K562 (cell line): Measurements from ENCODE around the gene PUM1. TPM values are rescaled to one million over a fixed set of nuclear protein-coding genes. Genes with fewer than 3 reads are reported as not detected.

ENCODE experiments used
- ARID1B ChIP-seq: fragments of 450-650 bp; IDR thresholded peaks from 2 replicates; pipeline ENCODE4 v1.6.1; 2016; ENCODE audit warnings: antibody characterized with exemption, mild to moderate bottlenecking, inconsistent platforms
- DIDO1 ChIP-seq: fragments of 450-650 bp; IDR thresholded peaks from 2 replicates; pipeline ENCODE4 v1.6.1; 2016; ENCODE audit warnings: low read depth, missing biosample characterization, missing genetic modification characterization
- IFI16 ChIP-seq: fragments of 250-450 bp; sonication (Bioruptor Pico); IDR thresholded peaks from 2 replicates; pipeline ENCODE4 v2.1.2; 2022; ENCODE audit warnings: mild to moderate bottlenecking, inconsistent platforms
- KHSRP ChIP-seq: fragments of 450-650 bp; IDR thresholded peaks from 2 replicates; pipeline ENCODE4 v1.6.1; 2017
- MTF1 ChIP-seq: fragments of 250-450 bp; sonication (Bioruptor Pico); IDR thresholded peaks from 2 replicates; pipeline ENCODE4 v1.9.0; 2021; ENCODE audit warnings: moderate library complexity, mild to moderate bottlenecking, inconsistent platforms, borderline replicate concordance
- NCOA1 ChIP-seq: fragments of 450-650 bp; IDR thresholded peaks from 2 replicates; pipeline ENCODE4 v1.6.1; 2016; ENCODE audit warnings: low read depth
- PRMT5 ChIP-seq: sonication (generic); formaldehyde crosslinking; IDR thresholded peaks from 2 replicates; pipeline ENCODE4 v1.5.0; 2020; ENCODE audit warnings: missing genetic modification reagents
- SMARCA5 ChIP-seq: fragments of 450-650 bp; IDR thresholded peaks from 2 replicates; pipeline ENCODE4 v1.6.1; 2016
- ZFPM2 ChIP-seq: fragments of 250-450 bp; sonication (Bioruptor Pico); IDR thresholded peaks from 2 replicates; pipeline ENCODE4 v1.5.1; 2022; ENCODE audit warnings: mild to moderate bottlenecking
- polyA plus RNA-seq, 8 experiments: library from polyadenylated mRNA; depleted of rRNA in 4 of 8; stranded (reverse) in 5 of 8; unstranded in 3 of 8; fragments of >200 nt; fragmentation: Nextera tagmentation in 2 of 8; fragmentation: Illumina TruSeq in 1 of 8; extraction: Ambion mirVana in 2 of 8; extraction: Trizol in 1 of 8; gene quantifications; 2 replicates each; pipeline versions ENCODE4 v1.2.1 to v1.2.3, GENCODE V29; 2011 to 2014; ENCODE audit warnings: inconsistent platforms in 1 of 8, missing spikeins in 1 of 8
- total RNA-seq, 7 experiments: library from RNA; depleted of rRNA in 6 of 7; stranded (reverse); fragments of >200 nt in 6 of 7; fragmentation: Illumina TruSeq in 2 of 7; extraction: Trizol in 2 of 7; gene quantifications; 2 replicates each; pipeline versions ENCODE4 v1.2.1 to v1.2.3, GENCODE V29; 2011 to 2021; ENCODE audit warnings: low replicate concordance in 1 of 7
- TF ChIP-seq, protein P1 (sequence below): fragments of 200-800 bp; sonication (Bioruptor generic); IDR thresholded peaks from 2 replicates; pipeline ENCODE4 v1.6.1; 2017; ENCODE audit warnings: missing genetic modification characterization, missing compliant biosample characterization
- TF ChIP-seq, protein P2 (sequence below): fragments of 450-650 bp; IDR thresholded peaks from 2 replicates; pipeline ENCODE4 v1.6.1; 2016; ENCODE audit warnings: low read depth
- TF ChIP-seq, protein P3 (sequence below): fragments of 250-450 bp; sonication (Bioruptor Pico); IDR thresholded peaks from 2 replicates; pipeline ENCODE4 v1.4.0; 2020
- TF ChIP-seq, protein P4 (sequence below): fragments of 450-650 bp; IDR thresholded peaks from 2 replicates; pipeline ENCODE4 v1.6.1; 2014; ENCODE audit warnings: low read depth, mild to moderate bottlenecking, moderate library complexity, borderline replicate concordance
- TF ChIP-seq, protein P5 (sequence below), 2 experiments: fragments of 450-650 bp; IDR thresholded peaks; 2 replicates each; pipeline ENCODE4 v1.6.1; 2016

The PUM1 gene
- total and polyA plus RNA-seq, 9 of the 15 experiments (the other 6 are each of a cell fraction or from before 2014, with no cell fraction given) = 37.7 to 104 (median 55.7) TPM

DNA sequence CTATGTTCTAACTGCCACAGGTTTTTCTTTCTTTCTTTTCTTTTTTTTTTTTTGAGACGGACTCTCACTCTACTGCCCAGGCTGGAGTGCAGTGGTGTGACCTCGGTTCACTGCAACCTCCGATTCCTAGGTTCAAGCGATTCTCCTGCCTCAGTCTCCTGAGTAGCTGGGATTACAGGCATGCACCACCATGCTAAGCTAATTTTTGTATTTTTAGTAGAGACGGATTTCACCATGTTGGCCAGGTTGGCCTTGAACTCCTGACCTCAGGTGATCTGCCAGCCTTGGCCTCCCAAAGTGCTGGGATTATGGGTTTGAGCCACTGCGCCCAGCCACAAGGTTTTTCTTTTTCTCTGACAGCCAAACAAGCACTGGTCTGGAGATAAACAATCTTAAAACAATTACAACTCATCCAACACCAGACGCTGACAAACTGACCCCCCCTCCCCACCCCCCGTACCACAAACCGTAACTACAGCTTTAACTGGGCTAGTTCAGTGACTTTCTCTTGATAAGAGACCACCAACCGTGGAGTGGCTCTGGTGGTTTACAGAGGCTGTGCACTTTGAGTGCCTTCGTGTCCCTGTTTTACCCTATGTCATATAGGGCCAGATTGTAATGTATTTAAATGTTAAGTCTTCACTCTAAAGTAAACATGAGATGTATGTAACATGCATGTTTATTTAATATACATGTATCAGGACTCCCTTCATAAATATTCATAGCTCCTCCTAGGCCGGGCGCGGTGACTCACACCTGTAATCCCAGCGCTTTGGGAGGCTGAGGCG lies 19.5 kb upstream of the PUM1 start (continued):
- TF ChIP-seq, protein P1, sequence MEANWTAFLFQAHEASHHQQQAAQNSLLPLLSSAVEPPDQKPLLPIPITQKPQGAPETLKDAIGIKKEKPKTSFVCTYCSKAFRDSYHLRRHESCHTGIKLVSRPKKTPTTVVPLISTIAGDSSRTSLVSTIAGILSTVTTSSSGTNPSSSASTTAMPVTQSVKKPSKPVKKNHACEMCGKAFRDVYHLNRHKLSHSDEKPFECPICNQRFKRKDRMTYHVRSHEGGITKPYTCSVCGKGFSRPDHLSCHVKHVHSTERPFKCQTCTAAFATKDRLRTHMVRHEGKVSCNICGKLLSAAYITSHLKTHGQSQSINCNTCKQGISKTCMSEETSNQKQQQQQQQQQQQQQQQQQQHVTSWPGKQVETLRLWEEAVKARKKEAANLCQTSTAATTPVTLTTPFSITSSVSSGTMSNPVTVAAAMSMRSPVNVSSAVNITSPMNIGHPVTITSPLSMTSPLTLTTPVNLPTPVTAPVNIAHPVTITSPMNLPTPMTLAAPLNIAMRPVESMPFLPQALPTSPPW (CRISPR knock-in tag) = peak; percentile 100
- TF ChIP-seq ARID1B (peak; percentile 66), ZFPM2 (no peak), PRMT5 (CRISPR knock-in tag) (no peak), MTF1 (CRISPR knock-in tag) (no peak), SMARCA5 (peak; percentile 49; the same call in 1 of the 2 replicates), NCOA1 (peak; percentile 12; the same call in 1 of the 2 replicates), KHSRP (no peak), IFI16 (CRISPR knock-in tag) (no peak), DIDO1 (tag) (no peak)
- TF ChIP-seq, protein P2, sequence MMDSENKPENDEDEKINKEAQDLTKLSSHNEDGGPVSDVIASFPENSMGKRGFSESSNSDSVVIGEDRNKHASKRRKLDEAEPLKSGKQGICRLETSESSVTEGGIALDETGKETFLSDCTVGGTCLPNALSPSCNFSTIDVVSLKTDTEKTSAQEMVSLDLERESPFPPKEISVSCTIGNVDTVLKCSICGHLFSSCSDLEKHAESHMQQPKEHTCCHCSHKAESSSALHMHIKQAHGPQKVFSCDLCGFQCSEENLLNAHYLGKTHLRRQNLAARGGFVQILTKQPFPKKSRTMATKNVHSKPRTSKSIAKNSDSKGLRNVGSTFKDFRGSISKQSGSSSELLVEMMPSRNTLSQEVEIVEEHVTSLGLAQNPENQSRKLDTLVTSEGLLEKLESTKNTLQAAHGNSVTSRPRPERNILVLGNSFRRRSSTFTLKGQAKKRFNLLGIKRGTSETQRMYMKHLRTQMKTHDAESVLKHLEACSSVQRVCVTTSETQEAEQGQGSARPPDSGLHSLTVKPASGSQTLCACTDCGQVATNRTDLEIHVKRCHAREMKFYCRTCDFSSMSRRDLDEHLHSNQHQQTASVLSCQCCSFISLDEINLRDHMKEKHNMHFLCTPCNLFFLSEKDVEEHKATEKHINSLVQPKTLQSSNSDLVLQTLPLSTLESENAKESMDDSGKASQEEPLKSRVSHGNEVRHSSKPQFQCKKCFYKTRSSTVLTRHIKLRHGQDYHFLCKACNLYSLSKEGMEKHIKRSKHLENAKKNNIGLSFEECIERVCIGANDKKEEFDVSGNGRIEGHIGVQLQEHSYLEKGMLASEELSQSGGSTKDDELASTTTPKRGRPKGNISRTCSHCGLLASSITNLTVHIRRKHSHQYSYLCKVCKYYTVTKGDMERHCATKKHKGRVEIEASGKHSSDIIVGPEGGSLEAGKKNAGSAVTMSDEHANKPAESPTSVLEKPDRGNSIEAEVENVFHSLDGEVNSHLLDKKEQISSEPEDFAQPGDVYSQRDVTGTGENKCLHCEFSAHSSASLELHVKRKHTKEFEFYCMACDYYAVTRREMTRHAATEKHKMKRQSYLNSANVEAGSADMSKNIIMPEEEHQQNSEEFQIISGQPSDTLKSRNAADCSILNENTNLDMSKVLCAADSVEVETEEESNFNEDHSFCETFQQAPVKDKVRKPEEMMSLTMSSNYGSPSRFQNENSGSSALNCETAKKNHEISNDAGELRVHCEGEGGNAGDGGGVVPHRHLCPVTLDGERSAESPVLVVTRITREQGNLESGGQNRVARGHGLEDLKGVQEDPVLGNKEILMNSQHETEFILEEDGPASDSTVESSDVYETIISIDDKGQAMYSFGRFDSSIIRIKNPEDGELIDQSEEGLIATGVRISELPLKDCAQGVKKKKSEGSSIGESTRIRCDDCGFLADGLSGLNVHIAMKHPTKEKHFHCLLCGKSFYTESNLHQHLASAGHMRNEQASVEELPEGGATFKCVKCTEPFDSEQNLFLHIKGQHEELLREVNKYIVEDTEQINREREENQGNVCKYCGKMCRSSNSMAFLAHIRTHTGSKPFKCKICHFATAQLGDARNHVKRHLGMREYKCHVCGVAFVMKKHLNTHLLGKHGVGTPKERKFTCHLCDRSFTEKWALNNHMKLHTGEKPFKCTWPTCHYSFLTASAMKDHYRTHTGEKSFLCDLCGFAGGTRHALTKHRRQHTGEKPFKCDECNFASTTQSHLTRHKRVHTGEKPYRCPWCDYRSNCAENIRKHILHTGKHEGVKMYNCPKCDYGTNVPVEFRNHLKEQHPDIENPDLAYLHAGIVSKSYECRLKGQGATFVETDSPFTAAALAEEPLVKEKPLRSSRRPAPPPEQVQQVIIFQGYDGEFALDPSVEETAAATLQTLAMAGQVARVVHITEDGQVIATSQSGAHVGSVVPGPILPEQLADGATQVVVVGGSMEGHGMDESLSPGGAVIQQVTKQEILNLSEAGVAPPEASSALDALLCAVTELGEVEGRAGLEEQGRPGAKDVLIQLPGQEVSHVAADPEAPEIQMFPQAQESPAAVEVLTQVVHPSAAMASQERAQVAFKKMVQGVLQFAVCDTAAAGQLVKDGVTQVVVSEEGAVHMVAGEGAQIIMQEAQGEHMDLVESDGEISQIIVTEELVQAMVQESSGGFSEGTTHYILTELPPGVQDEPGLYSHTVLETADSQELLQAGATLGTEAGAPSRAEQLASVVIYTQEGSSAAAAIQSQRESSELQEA = no peak
- TF ChIP-seq, protein P3, sequence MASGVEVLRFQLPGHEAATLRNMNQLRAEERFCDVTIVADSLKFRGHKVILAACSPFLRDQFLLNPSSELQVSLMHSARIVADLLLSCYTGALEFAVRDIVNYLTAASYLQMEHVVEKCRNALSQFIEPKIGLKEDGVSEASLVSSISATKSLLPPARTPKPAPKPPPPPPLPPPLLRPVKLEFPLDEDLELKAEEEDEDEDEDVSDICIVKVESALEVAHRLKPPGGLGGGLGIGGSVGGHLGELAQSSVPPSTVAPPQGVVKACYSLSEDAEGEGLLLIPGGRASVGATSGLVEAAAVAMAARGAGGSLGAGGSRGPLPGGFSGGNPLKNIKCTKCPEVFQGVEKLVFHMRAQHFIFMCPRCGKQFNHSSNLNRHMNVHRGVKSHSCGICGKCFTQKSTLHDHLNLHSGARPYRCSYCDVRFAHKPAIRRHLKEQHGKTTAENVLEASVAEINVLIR (CRISPR knock-in tag) = no peak
- TF ChIP-seq, protein P4, sequence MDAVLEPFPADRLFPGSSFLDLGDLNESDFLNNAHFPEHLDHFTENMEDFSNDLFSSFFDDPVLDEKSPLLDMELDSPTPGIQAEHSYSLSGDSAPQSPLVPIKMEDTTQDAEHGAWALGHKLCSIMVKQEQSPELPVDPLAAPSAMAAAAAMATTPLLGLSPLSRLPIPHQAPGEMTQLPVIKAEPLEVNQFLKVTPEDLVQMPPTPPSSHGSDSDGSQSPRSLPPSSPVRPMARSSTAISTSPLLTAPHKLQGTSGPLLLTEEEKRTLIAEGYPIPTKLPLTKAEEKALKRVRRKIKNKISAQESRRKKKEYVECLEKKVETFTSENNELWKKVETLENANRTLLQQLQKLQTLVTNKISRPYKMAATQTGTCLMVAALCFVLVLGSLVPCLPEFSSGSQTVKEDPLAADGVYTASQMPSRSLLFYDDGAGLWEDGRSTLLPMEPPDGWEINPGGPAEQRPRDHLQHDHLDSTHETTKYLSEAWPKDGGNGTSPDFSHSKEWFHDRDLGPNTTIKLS = no peak; the same call in 1 of the 2 replicates
- TF ChIP-seq, protein P5, sequence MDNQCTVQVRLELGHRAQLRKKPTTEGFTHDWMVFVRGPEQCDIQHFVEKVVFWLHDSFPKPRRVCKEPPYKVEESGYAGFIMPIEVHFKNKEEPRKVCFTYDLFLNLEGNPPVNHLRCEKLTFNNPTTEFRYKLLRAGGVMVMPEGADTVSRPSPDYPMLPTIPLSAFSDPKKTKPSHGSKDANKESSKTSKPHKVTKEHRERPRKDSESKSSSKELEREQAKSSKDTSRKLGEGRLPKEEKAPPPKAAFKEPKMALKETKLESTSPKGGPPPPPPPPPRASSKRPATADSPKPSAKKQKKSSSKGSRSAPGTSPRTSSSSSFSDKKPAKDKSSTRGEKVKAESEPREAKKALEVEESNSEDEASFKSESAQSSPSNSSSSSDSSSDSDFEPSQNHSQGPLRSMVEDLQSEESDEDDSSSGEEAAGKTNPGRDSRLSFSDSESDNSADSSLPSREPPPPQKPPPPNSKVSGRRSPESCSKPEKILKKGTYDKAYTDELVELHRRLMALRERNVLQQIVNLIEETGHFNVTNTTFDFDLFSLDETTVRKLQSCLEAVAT (IDR thresholded peaks at IDR 0.05) = peak; percentile 21 to 38; a peak in 2 of 4 replicates
